ENCODE results near the gene RTRAF.

RTRAF gene

DNA sequence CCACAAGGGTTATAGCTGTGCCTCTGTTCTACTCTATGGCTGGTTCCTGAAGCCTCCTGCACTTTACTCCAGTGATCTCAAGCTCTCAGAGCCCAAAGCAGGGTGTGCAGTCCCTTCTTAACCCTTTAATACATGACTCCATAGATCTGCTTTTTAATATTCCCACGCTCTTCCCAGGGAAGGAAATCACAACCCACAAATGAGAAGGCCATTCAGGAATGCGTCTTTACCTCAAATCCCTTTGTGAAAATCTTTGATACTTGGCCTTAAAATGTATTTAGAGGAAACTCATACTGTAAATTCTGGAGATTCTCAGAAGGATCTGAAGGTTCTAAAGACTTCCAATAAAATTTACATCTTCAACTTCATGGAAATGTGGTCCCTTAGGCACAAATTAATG lies 62.5 kb downstream of the RTRAF start:
- no peak for DNase-seq

DNA sequence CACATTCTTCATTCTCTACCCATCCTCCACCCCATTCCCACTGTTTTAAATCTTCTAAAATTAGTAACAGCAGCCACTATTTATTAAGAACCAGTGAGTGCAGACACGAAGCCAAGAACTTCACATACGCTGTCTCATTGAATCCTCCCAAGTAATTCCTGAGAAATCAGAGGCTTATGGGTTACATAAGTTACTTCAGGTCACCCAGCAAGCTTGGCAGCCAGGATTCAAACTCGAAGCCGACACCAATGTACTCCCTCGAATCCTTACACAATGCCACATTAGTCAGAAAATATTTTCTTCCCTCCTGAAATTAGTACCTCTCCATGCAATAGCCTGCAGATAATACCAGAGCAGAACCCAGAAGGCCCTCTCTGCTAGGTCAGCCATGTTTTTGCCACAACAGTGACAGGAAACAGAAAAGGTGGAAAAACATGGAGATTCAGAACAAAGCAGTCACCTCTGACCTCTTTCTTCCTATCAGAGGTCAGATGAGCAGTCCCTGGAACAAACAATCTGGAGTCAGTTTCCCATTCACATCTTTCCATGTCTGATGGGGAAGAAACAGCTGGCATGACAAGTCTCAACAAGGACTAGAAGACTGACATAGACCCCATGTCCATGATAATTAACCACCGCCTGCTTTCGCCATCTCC lies 63.1 kb downstream of the RTRAF start:
- DNase-seq: no peak

DNA sequence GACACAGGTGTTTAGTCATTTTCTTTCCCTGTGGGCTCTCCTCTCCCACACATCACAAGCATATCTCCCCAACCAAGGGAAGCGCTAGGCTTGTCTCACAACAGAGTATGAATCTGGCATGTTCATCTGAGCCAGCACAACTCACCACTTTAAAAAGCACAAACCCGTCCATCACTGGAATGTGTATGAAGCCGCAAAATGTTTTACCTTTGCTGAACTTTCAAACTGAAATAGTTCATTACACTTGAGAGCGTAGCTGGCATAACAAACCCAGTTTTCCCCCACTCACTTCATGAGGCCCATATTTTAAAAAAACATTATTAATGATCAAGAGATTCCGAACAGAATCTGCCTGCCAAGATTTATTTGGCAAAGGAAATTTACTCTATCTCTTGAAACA lies 63.7 kb downstream of the RTRAF start:
- DNase-seq: no peak

DNA sequence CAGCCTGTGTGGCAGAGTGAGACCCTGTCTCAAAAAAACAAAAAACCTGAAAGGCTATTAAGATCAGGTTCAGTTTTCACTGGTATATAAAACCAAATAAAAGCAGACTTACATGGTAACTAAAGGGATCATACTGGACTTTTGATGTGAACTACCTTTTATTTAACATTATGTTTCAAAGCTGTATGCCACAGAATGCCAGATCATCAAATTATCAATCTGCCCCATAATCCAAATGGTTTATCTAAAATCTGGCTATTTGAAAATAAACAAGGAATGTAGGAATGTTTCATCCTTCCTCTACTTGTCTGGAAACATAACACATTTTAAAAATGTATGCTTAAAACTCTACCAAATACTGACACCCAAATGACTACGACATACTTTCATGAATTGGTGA lies 65.3 kb downstream of the RTRAF start:
- no peak for DNase-seq

DNA sequence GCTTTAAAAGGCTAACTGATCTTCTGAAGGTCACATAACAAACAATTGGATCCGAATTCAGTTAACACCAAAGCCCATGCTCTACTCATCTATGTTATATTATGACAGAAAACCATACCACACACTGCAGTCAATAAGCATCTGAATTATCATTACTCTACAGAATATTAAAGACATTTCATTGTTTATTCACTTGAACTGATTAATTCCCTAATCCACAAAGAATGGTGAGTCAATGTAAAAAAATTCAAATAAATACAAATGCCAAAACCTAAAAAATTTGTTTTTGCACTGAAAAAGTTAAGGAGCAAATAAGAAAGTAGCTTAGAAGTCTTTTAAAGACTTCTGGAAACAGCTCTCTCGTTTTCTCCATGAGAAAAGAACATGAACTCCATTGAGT lies 65.8 kb downstream of the RTRAF start:
- DNase-seq: no peak

DNA sequence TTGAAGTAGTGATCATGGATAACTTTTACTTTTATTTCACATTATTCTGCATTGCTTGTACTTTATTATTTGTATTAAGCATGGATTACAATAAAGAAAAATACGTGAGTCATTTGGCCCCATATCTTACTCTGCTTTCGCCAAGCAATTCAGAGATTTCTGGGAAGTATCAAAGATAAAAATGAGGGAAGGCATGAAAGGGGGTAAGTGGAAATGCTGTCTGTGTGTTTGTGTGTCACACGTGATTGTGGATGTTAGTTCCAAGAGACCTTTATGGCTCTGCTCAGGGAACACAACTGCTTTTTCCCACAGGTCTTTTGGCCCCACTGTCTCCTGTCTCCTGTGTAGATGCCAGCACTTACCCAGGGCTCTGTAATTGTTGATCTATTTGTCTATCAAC lies 69.0 kb downstream of the RTRAF start:
- no peak for DNase-seq

DNA sequence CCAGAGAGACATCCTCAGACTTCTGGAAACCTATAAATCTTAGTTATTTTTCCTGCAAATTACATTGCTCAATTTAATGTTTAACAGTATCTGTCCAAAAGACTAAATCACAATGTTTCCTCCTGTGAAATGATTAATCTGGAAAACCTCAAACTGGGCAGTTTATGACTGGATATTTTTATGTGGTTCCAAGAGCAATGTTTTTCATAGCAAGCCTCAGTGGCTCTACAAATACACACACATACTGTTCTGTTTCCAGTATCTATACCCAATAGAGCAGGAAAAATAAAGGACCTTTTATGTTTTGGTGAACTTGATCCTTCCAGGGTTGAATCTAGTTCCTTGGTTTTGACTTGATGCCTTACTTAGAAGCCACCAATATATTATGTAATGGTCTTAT lies 70.3 kb downstream of the RTRAF start:
- no peak for DNase-seq

DNA sequence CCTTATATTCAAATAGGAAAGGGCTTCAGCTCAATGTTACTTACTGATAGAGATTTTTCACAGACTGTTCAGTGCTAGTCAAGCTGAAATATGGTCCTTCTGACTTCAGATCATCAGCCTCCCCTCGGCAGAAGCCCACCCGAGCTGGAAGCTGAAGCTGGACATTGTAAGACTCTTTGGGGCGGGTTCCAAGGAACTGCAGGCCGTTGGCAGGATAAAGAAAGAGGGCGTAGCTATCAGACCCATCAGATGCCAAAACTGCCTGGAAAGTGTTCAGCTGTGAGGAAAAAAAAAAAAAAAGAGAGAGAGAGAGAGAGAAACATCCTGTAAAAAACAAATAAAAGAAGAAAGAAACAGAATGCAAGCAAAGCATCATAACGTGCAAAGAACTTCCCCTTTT lies 70.7 kb downstream of the RTRAF start:
- DNase-seq: no peak
